Islet precursor cell (in vitro differentiated cells): ENCODE data around the gene NAT10.

Source experiments
- DNase-seq: peaks from one replicate; pipeline ENCODE4 v3.0.0-alpha.2; 2018

The NAT10 gene

DNA sequence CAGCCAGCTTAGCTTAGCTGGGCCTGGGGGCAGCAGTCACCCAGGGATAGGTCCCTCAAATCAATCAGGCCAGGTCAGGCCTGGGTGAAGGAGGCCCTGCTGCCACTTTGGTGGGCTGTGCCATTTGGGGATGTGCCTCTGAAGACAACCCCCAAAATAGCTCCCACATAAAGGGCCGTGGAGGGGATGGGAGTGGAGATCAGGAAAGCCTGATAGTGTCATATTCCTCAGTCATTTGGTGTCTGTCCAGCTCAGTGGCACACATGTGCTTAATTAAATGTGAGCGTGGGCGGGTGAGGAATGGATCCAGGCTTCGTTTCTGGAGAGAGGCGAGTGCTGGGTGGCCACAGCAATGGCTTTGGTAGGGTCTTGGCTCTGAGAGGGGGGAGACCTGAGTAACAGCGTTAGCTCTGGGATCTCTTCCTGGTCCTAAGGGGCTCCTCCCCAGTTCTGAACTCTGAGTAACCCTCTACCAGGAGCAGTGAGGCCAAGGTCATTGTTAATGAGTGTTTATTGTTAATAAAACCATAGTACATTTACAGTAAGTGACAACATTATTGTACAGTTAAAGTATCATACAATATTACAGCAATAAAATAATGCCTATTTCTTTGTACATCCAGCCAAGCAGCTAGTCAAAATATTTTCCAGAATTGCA lies 45.2 kb downstream of the NAT10 start:
- DNase-seq: no peak

DNA sequence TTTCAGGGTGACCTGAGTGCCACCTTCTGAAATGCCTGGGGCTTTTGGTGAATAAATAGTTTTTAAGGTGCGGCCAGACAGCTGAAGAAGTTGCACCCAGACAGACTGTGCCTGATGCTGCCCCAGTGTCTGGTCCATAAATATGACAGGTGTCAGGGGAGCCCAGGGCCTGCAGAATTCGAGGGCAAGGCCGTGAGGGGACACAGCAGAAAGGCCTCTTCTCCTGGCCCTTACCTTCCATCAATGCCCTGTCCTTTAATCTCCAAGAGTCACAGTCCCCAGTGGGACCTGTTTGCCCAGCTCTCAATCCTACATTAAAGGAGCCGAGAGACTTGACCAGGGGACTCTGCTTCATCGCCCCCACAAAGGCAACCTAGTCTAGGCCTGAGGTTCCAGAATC lies 45.7 kb downstream of the NAT10 start:
- no peak for DNase-seq

DNA sequence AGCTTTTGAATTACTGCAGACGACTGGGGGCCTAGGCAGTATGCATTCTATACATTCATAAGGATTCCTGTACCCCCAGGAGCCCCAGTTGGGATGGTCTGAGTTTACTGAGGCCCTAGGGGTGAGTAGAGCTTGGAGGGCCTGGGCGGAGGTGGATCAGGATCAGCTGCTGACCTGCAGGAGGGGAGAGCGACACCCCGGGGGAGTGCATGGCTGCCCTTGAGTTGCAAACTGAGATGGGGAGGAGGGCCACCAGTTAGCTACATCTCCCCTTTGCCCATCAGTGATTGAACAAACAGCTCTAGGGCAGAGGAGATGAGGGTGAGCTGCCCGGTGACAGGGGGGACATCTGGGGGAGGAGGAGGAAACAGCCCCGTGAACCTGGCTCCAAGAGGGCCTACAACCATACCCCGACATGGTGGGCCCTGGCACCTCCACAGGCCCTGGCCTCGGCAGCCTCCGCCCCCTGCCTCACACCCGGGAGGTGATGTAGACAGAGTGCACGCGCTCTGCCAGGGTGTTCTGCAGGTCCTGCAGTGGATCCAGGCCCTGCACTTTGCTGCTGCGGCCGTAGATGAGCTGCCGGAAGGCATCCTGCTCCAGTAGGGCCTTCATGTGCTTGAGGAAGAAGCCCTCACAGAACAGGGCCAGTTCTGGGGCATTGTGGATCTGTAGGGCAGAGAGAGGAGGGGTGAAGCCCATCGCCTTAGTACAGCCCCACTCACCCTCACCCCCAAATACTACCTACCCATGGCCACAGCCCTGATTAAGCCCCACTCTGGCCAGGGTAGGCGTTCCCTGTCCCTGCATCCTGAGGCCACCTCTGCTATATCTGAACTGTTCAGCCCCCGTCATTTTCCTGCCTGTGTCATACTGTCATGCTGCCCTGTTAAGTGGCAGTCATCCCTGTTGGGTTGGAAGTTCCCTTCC lies 46.8 kb downstream of the NAT10 start:
- DNase-seq: no peak

DNA sequence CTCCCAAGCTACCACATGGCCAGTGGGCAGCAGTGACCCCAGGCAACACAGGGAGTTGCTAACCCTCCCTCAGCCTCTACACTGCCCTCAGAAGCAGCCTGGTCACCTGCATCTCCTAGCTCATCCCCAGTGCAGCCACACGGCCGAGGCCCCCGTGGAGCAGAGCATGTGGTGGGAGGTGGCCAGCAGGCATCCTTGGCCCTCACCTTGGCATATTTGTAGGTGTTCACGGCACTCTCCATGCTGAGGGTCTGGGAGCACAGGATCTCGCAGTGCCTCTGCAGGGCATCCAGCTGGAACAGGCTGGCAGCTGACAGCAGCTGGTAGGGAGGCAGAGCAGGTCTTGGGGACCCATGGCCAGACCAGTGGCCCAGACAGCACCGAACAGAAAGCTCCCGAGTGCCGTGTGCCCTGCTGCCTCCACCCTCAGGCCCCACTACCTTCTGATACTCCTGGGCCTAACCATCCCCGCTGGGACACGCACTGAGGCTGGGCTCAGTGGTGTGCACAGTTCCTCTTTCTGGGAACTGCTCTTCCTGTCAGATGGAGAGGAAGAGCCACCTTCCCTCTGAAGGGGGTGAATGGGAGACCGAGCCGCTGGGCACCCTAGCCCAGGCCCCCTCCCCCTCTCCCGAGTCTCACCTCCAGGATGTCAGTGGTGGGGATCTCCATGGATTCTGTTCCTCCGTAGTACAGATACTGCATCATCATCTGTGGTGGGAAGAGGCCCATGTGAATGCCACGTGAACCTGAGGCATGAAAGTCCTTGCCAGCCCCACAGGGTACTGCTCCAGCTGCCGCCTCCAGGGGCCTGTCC lies 48.8 kb downstream of the NAT10 start:
- DNase-seq: no peak

DNA sequence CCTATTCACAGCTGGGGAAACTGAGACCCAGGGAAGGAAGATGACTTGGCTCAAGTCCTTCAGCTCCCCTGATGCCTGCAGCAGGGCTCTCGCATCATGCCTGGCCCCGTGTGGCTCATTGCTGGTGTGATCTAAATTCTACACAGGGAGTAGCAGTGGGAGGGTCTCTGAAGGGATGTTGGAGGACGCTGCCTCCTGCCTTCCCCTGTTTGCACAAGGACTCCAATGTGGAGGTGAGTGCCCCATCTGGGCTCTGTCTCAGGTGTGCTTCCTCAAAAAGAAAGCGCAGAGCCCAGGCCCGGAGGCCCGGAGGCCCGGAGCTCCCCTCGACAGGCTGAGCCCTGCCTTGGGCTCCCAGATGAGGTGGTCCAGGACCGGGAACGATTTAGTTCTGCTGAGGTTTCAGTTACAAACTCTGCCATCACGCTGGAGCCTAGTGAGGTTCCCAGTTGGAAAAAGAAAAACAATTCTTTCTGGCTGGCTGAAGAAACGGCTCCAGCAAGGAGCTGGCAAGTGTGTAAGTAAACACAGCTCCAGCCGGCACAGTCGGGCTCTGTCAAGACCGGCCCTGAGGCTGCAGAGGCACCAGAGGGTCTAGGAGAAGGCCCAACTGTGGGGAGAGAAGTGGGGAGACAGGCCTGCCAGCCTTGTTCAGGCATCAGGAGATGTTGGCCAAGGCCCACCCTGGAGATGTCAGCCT lies 49.8 kb downstream of the NAT10 start:
- DNase-seq: no peak

DNA sequence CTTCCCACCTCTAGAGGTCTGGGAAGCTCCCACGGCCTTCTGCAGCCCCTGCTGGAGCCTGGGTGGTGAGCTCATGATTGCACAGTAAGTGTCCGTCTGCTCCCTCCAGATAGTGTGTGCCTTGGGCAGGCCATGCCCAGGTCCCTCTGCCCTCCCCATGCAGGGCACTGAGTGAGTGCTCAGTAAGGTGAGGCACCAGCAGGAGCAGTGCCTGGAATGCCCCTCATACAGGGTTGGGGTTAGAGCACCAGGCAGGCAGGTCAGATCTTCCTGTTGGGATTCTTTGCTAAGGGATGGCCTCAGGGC lies 50.3 kb downstream of the NAT10 start:
- DNase-seq: no peak

DNA sequence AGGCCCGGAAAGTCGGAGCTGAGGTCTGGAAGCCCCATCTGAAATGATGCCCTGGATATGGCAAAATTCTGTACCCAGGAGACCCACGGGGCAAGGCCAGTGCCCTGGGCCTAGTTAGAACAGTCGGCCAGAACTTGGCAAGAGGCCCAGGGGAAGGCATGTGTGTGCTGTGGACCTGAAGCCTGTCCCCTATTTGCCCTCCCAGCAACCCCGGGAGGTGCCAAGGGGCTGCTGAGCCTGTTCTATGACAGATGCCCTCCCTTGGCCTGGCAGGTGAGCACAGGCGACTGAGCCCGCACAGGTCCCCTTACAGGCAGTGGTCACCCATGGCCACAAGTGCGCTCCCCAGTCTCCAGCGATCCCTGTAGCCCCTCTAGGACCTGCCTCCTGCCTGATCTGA lies 51.7 kb downstream of the NAT10 start:
- no peak for DNase-seq

DNA sequence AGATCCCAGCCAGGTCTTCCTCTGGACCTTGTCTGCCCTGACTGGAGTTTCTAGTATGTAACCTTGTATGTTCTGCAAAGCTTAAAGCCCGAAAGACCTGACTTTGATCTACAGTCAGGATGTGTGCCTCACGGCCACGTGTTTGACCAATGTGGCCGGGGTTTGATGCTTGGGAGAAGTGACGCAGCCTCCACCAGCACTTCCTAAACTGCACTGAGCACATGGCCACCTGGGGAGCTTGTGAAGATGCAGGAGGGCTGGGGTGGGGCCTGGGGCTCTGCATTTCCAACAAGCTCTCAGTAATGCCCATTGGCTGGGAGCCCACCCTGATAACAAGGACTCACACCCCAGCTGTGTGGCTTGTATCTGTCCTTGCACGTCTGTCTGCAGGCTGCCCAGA lies 53.2 kb downstream of the NAT10 start:
- DNase-seq: no peak

DNA sequence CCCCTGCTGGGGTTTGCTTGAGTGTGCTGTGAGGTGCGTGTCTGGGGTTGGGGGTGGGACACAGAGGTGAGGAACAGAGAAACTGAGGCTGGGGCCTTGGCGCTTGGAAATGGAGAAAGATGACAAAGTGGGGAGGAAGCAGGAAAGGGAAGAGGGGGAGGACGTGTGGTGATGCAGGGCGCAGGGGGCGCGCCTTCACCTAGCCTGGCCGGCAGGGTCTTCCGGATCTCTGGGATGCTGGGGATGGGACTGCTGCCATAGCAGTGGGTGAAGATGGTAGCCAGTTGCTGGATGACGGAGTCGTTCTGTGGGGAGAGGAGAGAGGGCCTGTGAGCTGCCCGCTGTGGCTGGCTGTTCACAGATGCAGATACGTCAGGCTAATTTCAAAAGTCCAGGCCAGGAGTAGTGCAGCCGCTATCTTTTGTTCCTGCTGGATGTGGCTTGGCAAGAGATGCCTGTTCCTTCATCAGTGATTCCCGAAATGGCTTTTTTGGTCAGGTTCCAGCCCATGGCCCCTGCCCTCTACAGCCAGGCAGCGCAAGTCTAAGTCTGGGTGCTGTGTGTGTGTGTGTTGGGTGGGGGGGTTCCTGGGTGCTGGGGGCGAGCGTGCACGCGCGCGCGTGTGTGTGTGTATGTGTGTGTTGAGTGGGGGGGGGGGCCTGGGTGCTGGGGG lies 54.8 kb downstream of the NAT10 start:
- DNase-seq: no peak

DNA sequence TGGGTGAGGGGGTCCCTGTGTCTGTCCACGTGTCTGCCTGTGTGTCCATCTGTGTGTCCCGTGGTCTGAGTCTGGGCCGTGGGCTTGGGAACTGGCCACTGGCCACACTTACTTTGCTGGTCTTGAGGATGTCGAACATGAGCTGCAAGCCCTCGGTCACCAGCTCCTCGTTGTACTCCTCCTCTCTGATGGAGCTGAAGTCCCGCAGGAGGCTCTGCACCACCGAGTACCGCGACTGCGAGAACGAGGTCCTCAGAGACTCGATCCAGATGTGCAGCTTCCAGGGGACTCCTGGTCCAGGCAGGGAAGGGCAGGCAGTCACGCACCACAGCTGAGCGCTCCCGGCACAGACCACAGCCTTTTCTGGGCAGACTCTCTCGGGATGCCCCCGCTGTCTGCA lies 55.4 kb downstream of the NAT10 start:
- DNase-seq: no peak

DNA sequence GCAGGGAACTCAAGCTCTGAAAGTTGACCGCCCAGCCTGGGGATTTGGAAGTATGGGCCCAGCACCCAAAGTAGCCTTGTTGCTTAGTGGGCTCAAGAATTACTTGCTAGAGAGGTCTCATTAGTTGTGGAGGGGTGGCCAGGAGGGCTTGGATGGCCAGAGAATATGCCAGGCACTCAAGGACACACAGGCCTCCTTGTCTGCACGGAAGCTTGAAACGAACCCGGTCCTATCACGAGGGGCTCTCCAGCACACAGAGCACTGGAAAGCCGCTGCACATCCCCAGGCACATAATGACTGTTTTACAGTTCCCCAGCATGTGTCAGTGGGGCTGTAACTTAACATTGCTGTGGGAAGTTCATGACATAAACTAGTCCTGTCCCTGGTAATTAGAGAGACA lies 55.9 kb downstream of the NAT10 start:
- no peak for DNase-seq

DNA sequence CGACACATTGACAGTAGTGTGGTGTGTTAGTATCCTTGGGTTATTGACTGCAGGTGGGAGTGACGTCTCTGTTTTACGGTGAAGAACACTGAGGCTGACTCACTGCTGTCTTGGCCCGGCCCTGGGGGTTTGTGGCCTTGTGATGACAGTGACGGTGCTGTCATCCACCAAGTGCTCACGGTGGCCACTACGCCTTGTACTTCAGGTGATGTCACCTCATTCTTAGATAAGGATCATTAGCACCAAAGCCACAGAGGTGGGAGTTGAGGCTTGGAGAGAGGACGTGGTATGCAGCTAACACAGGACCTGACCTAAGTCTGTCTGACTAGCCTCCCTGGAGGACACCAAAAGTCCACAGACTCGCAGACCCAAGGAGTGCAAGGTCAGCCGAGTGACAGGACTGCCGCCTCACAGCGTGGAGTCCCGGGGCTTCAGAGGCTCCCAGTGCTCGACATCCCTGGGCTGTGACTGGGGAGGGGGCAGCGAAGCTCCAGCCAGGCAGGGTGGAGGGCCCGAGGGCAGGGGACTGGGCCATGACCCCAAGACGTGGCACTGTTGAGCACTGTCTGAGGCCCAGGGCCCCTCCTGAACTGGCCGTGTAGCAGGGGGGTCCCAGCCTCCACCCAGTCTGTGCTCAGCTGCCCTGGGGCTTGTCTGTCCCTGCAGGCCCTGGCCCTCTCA lies 56.5 kb downstream of the NAT10 start:
- DNase-seq: peak; percentile 93

DNA sequence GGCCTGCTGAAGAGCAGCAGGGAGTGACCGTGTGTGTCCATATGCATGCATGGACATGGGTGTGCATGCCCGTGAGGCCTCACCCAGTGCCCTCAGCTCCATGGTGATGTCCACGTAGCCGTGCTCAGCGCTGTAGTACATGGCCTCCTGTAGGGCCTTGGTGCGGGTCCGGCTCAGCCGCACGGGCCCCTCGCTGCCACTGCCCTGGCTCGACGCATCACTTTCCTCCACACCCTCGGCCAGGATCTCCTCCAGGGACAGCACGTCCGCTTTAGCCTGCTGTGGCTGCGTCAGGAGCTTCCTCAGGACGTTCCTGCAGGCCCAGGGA lies 57.0 kb downstream of the NAT10 start:
- no peak for DNase-seq

DNA sequence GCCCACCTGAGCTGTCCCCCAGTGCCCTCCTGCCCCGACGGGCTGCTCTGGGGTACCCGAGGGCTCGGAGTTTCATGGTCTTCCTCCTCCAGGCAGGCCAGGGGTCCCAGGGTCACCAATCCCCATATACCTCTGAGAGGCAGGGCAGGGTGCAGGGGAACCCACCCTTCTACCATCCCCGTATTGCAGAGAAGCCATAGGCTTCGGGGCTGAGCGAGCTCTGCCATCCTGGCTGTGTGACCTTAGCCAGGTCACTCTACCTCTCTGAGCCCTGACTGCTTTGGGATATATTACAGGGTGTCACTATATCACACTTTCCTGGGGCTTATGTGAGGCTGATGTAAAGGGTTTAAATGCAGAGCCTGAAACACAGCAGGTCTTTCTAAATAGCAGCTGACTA lies 57.4 kb downstream of the NAT10 start:
- no peak for DNase-seq

DNA sequence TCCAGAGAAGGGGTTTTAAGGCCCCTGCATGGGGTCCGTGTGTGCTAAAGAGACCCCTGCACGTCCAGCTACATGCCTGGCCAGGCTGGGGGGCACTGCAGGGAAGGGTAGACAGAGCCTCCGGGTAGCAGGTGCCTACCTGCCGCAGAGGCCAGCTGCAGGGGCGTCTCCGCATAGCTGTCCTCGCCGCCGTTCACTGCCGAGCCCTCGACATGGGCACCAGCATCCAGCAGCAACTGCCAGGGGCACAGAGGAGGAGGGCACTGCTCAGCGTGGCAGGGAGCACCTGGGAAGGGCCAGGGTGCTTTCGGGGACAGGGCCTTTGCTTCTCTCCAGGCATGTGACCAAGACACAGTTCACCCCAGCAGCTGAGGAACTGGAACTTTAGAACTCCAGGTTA lies 59.7 kb downstream of the NAT10 start:
- no peak for DNase-seq

DNA sequence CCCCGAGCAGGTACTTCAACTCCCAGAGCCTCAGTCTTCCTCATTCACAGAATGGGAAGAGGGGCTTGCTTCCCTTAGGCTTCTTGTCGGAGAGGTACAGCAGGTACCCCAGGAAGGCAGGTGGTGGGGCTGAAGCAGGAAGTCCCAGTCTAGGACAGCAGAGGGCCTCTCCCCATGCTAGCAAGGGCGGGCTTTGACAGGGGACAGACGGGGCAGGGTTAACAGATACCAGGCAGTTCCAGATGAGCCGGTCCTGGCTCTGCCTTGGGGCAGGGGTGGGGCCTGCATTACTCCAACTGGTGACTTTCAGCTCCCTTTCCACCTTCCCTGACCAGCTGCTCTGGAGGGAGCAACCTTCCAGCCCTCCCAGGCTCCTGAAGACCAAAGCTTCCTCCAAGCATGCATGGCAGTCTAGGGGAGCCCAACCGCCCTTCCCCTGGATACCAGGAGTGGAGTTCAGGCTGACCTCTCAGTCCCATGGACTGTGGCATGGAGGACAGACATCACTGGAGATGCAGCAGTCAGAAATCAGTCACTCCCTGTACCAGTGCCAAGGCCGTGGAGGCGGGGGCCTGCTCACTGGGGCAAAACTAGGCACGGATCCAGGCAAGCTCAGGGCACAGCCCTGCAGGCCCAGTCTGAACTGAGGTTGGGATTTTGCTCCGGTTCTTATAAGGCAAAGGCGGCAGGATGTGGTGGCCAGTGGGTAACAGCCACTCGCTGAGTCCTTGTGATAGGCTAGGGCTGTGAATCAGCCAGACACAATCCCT lies 60.5 kb downstream of the NAT10 start:
- DNase-seq: peak; percentile 87

DNA sequence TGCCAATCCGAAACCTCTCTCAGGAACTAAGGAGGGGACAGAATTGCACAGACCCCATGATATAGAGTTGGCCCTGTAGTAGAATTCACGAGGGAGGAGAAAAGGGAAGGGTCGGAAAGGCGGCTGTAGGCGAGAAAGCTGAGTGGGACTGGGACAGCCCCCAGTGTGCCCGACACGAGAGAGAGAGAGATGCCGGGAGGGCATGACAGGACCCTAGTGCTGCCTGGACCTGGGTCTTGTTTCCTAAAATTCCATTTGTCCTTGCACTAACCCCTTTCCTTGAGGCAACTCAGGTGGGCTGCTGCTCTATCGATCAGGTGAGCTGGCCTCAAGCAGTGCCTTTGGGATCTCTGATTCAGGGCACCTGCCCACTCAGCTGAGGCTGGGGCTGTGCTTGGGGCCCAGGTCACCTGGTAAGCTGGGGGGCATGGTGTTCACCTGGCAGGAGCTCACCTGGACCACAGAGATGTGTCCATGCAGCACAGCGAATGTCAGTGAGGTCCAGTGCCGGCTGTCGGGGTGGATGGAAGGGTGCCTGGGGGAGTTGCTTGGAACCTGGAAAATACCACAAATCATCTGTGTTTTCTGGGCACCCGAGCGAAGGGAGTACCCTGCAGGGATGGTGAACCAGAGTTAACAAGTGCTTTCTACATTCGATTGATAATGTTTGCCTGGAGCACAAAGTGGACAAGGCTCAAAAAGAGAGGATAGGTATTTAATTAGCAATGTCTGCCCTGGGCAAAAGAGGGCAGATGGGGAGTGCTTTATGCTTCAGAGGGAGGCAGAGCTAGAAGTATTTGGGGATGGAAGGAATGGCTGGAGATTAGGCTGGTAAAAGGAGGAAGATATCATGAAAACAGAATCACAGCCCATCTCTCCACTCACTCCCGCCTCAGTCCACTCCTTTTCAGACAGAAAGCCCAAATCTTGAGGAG lies 61.6 kb downstream of the NAT10 start:
- DNase-seq: no peak

DNA sequence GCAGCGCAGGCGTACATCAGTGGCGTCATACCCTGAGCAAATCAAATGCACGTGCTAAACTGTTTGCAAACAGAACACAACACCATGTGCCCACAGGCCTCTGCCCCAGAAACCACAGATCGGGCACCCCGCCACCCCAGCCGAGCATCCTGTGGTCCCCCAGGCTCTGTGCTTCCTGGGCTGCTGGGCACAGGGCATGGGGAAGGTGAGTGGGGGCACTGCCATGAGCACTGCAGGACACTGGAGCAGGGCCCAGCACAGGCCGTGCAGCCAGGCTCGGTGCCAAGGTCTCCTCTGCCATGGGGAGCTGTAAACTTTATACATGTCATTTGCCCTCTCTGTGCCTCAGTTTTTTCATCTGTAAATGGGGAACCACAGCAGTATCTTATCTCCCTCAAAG lies 62.5 kb downstream of the NAT10 start:
- DNase-seq: no peak

DNA sequence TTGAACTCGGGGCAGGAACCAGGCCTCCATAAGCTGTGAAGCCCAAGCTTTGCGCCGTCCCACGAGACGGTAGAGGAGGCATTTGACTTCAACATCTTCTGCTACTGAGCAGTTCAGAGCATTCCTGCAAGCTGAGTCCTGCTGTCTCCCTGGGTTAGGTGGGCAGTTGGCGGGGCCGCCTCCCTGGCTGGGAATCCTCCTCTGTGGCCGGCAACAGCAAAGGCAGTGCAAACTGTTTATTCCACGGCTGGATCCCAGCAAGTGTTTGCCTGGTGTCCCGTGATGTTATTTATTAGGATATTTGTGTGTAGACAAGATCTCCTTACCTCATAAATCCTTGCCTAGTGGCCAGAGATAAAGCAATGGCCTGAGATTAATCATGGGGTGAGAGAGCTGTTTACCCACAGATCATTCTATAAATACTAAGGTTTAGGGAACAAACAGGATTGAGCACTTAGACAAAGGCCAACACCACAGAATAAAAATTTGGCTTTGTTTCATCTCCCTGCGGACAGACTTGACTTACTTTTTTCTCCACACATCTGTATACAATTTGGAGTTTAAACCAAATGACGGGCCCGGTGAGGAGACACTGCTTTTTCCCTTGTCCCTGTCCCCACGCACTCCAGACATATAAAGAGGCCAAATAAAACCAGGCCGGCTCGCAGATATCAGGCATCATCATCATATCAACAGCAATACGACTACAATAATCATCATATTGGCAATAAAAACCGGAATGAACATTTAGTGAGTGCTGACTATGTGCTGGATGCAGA lies 63.4 kb downstream of the NAT10 start:
- DNase-seq: peak; percentile 74
